H1 (cell line): ENCODE data around the gene KCNH1. TPM values are rescaled to one million over a fixed set of nuclear protein-coding genes. Genes with fewer than 3 reads are reported as not detected.
"Not testable (repeated sequence)": the region's sequence is repeated elsewhere in the genome, so short reads cannot be mapped to it uniquely, and the experiment has no call there.

Experiments
- CTCF ChIA-PET: fragments of 300-600 bp; sonication (Branson Sonifier 250); formaldehyde crosslinking; loops from one replicate; lab custom pipeline; 2021; ENCODE audit not compliant: partially characterized antibody; lab: Charles Lee
- POLR2A ChIA-PET: fragments of 300-600 bp; sonication (Branson Sonifier 250); formaldehyde crosslinking; loops from one replicate; lab custom pipeline; 2021; ENCODE audit warnings: inconsistent platforms; ENCODE audit not compliant: partially characterized antibody; lab: Charles Lee
- DNase-seq, 2 experiments: peaks; one replicate each; pipeline versions ENCODE4 v3.0.0 to v3.0.0-alpha.2; 2010 to 2022; ENCODE audit warnings: low spot score in 2 of 2, low read depth in 1 of 2, mixed read lengths in 1 of 2
- FAIRE-seq: peaks from 2 replicates; lab custom pipeline; 2011; peaks lifted over from hg19 to GRCh38; lab: Jason Lieb, UNC
- H2AFZ ChIP-seq: 2 replicates; pipeline ENCODE4 v1.8.1; 2012; ENCODE audit warnings: low read length, inconsistent platforms
- H2AK5ac ChIP-seq: 2 replicates; pipeline ENCODE4 v1.6.1; 2013; ENCODE audit warnings: low read depth, low read length
- H2BK120ac ChIP-seq: replicated peaks from 2 replicates; pipeline ENCODE3; 2013; ENCODE audit warnings: low read depth, low read length, inconsistent platforms
- H2BK12ac ChIP-seq: 2 replicates; pipeline ENCODE4 v1.6.1; 2013; ENCODE audit warnings: low read depth, low read length
- H2BK15ac ChIP-seq: 2 replicates; pipeline ENCODE4 v1.6.1; 2013; ENCODE audit warnings: low read length
- H2BK20ac ChIP-seq: 2 replicates; pipeline ENCODE4 v1.6.1; 2013; ENCODE audit warnings: low read length
- H2BK5ac ChIP-seq: 2 replicates; pipeline ENCODE4 v1.6.1; 2013; ENCODE audit warnings: low read depth, low read length
- H3K14ac ChIP-seq: 2 replicates; pipeline ENCODE4 v1.6.1; 2013; ENCODE audit warnings: inconsistent platforms; ENCODE audit not compliant: insufficient read length
- H3K18ac ChIP-seq: 2 replicates; pipeline ENCODE4 v1.6.1; 2013; ENCODE audit warnings: low read length; ENCODE audit errors: extremely low read depth
- H3K23ac ChIP-seq: 2 replicates; pipeline ENCODE4 v1.6.1; 2013; ENCODE audit warnings: inconsistent platforms; ENCODE audit not compliant: insufficient read length
- H3K23me2 ChIP-seq: 2 replicates; pipeline ENCODE4 v1.6.1; 2013; ENCODE audit warnings: low read depth, low read length
- H3K27ac ChIP-seq: 2 replicates; pipeline ENCODE4 v1.6.1; 2011; ENCODE audit warnings: low read depth, low read length, inconsistent platforms
- H3K27me3 ChIP-seq, 4 experiments: replicated peaks in 1 of 4; 1 replicate in 1 of 4; 2 replicates in 3 of 4; pipeline versions ENCODE4 v1.6.1 to v1.8.1; 2011 to 2013; ENCODE audit warnings: low read length in 3 of 4, mild to moderate bottlenecking in 3 of 4, inconsistent platforms in 2 of 4, mixed read lengths in 2 of 4, moderate library complexity in 1 of 4; ENCODE audit not compliant: control insufficient read depth in 3 of 4, insufficient read depth in 3 of 4; ENCODE audit errors: extremely low read depth in 1 of 4
- H3K36me3 ChIP-seq, 4 experiments: 2 replicates each; pipeline versions ENCODE4 v1.6.1 to v1.8.1; 2011 to 2013; ENCODE audit warnings: mild to moderate bottlenecking in 4 of 4, low read length in 3 of 4, moderate library complexity in 2 of 4, control low read depth in 1 of 4, inconsistent platforms in 1 of 4; ENCODE audit not compliant: insufficient read depth in 4 of 4, control insufficient read depth in 2 of 4
- H3K4ac ChIP-seq: replicated peaks from 2 replicates; pipeline ENCODE3; 2013; ENCODE audit warnings: low read length, low read depth, mixed read lengths, inconsistent platforms; ENCODE audit not compliant: insufficient read length
- H3K4me1 ChIP-seq, 4 experiments: replicated peaks in 1 of 4; 1 replicate in 1 of 4; 2 replicates in 3 of 4; pipeline versions ENCODE4 v1.6.1 to v1.8.1; 2011 to 2013; ENCODE audit warnings: low read length in 3 of 4, inconsistent platforms in 2 of 4, mixed read lengths in 1 of 4; ENCODE audit not compliant: insufficient read depth in 4 of 4, control insufficient read depth in 3 of 4
- H3K4me2 ChIP-seq, 2 experiments: 2 replicates each; pipeline versions ENCODE4 v1.6.1 to v1.8.1; 2011 to 2013; ENCODE audit warnings: low read depth in 2 of 2, low read length in 2 of 2, control low read depth in 1 of 2, inconsistent platforms in 1 of 2, mild to moderate bottlenecking in 1 of 2; ENCODE audit not compliant: insufficient read depth in 1 of 2
- H3K4me3 ChIP-seq, 4 experiments: fragments of 200-600, 300-600 bp in 1 of 4; sonication (generic), shearing (Covaris generic), sonication (Bioruptor Twin) in 1 of 4; 2 replicates each; pipeline versions ENCODE4 v1.5.1 to v1.8.1; 2011 to 2016; ENCODE audit warnings: low read length in 4 of 4, low read depth in 3 of 4, control low read depth in 2 of 4, inconsistent platforms in 2 of 4, mild to moderate bottlenecking in 2 of 4, mixed read lengths in 1 of 4, moderate library complexity in 1 of 4; ENCODE audit not compliant: insufficient read depth in 2 of 4; ENCODE audit errors: extremely low read depth in 1 of 4
- H3K56ac ChIP-seq: replicated peaks from 2 replicates; pipeline ENCODE3; 2013; ENCODE audit warnings: low read depth, mild to moderate bottlenecking, mixed read lengths, low read length, inconsistent platforms; ENCODE audit not compliant: insufficient read length
- H3K79me1 ChIP-seq: 2 replicates; pipeline ENCODE4 v1.6.1; 2013; ENCODE audit warnings: low read depth, low read length, control low read depth
- H3K79me2 ChIP-seq, 2 experiments: 2 replicates each; pipeline versions ENCODE4 v1.6.1 to v1.8.1; 2012 to 2013; ENCODE audit warnings: low read length in 2 of 2, mild to moderate bottlenecking in 2 of 2, inconsistent platforms in 1 of 2; ENCODE audit not compliant: insufficient read depth in 2 of 2, control insufficient read depth in 1 of 2
- H3K9ac ChIP-seq, 4 experiments: replicated peaks in 1 of 4; 1 replicate in 1 of 4; 2 replicates in 3 of 4; pipeline versions ENCODE4 v1.6.1 to v1.8.1; 2011 to 2013; ENCODE audit warnings: low read depth in 3 of 4, low read length in 3 of 4, control low read depth in 2 of 4, mild to moderate bottlenecking in 2 of 4, moderate library complexity in 2 of 4, inconsistent platforms in 1 of 4; ENCODE audit errors: extremely low read depth in 1 of 4
- H3K9me3 ChIP-seq, 2 experiments: 2 replicates each; pipeline versions ENCODE4 v1.6.1 to v1.8.1; 2012 to 2013; ENCODE audit warnings: mild to moderate bottlenecking in 2 of 2, moderate library complexity in 2 of 2, control low read depth in 1 of 2, inconsistent platforms in 1 of 2, low read depth in 1 of 2, low read length in 1 of 2, mixed read lengths in 1 of 2; ENCODE audit not compliant: insufficient read depth in 2 of 2
- H4K20me1 ChIP-seq, 2 experiments: replicated peaks in 1 of 2; 2 replicates each; pipeline versions ENCODE3 to v1.8.1; 2011 to 2013; ENCODE audit warnings: inconsistent platforms in 2 of 2, low read length in 2 of 2, mild to moderate bottlenecking in 1 of 2; ENCODE audit not compliant: insufficient read depth in 2 of 2, control insufficient read depth in 1 of 2
- H4K5ac ChIP-seq: 2 replicates; pipeline ENCODE4 v1.6.1; 2013; ENCODE audit warnings: low read length, low read depth, mixed read lengths, inconsistent platforms; ENCODE audit not compliant: insufficient read length
- H4K8ac ChIP-seq: 2 replicates; pipeline ENCODE4 v1.8.0; 2013; ENCODE audit warnings: mild to moderate bottlenecking, moderate library complexity, low read length, inconsistent platforms; ENCODE audit not compliant: insufficient read depth; ENCODE audit errors: extremely low read depth
- H4K91ac ChIP-seq: replicated peaks from 2 replicates; pipeline ENCODE3; 2013; ENCODE audit warnings: low read length, mixed read lengths, inconsistent platforms; ENCODE audit not compliant: insufficient read length
- CTCF ChIP-seq, 3 experiments: IDR thresholded peaks; 1 replicate in 2 of 3; 2 replicates in 1 of 3; pipeline versions ENCODE4 v1.5.1 to v1.6.1; 2011; ENCODE audit warnings: low read length in 3 of 3, mild to moderate bottlenecking in 3 of 3, inconsistent platforms in 2 of 3, low read depth in 1 of 3, moderate library complexity in 1 of 3; ENCODE audit not compliant: insufficient read depth in 1 of 3; ENCODE audit errors: control extremely low read depth in 1 of 3
- RAD21 ChIP-seq, 2 experiments: IDR thresholded peaks in 1 of 2; conservative IDR thresholded peaks in 1 of 2; 2 replicates each; pipeline ENCODE4 v1.6.1; 2011; ENCODE audit warnings: low read depth in 2 of 2, low read length in 2 of 2, improper control_type of control experiment in 1 of 2, inconsistent platforms in 1 of 2, mild to moderate bottlenecking in 1 of 2, moderate library complexity in 1 of 2
- SIN3A ChIP-seq, 2 experiments: IDR thresholded peaks in 1 of 2; conservative IDR thresholded peaks in 1 of 2; 2 replicates each; pipeline ENCODE4 v1.6.1; 2011 to 2012; ENCODE audit warnings: low read length in 2 of 2, improper control_type of control experiment in 1 of 2, low read depth in 1 of 2, mild to moderate bottlenecking in 1 of 2
- WGBS, 2 experiments: shearing (Covaris generic) in 1 of 2; methylation state at CpG; one replicate each; pipeline versions ENCODE4 v1.1.6 to v1.1.7; 2013 to 2015; ENCODE audit warnings: low lambda C conversion rate in 2 of 2, mixed read lengths in 2 of 2, inconsistent platforms in 1 of 2, low coverage in 1 of 2, missing lambda C conversion rate in 1 of 2; ENCODE audit not compliant: insufficient replicate concordance in 2 of 2, insufficient coverage in 1 of 2, insufficient read length in 1 of 2; ENCODE audit errors: extremely low coverage in 1 of 2, missing lambda C conversion rate in 1 of 2; 5-methylcytosine and 5-hydroxymethylcytosine counted together
- polyA plus RNA-seq, 7 experiments: library from polyadenylated mRNA; depleted of rRNA in 3 of 7; stranded (reverse) in 5 of 7; unstranded in 2 of 7; fragments of >200 nt in 5 of 7; fragments of 200-250 nt in 2 of 7; gene quantifications; 1 replicate in 5 of 7; 2 replicates in 1 of 7; 4 replicates in 1 of 7; pipeline versions ENCODE4 v1.2.1 to v1.2.3, GENCODE V29; 2011 to 2013; ENCODE audit warnings: missing spikeins in 2 of 7, mixed read lengths in 2 of 7
- total RNA-seq: library from RNA; stranded (reverse); fragmentation: NEBNext Ultra II Directional; extraction: Animal tissue kit (Norgen Biotek cat#: 25700); gene quantifications from 2 replicates; pipeline ENCODE4 v1.2.1, GENCODE V29; 2021

The KCNH1 gene
- total and polyA plus RNA-seq, 2 of the 8 experiments (the other 6 are each of a cell fraction or from before 2014, with no cell fraction given) = 0.27 to 0.34 TPM

GRCh38 chr1:210949940-210950546 lies 183.9 kb downstream of the KCNH1 start:
- not testable (repeated sequence) for H2BK120ac ChIP-seq, H3K4ac ChIP-seq, H4K91ac ChIP-seq, FAIRE-seq, H2BK20ac ChIP-seq, H3K56ac ChIP-seq, H2AK5ac ChIP-seq, H4K8ac ChIP-seq, H3K4me1 ChIP-seq, H3K9ac ChIP-seq, H3K23me2 ChIP-seq, H3K14ac ChIP-seq, H3K27me3 ChIP-seq, H4K5ac ChIP-seq, H3K18ac ChIP-seq, H3K27ac ChIP-seq, H3K4me3 ChIP-seq, H3K79me1 ChIP-seq, H3K79me2 ChIP-seq, H2AFZ ChIP-seq, H2BK15ac ChIP-seq, H4K20me1 ChIP-seq, H3K4me2 ChIP-seq, H3K36me3 ChIP-seq, H3K9me3 ChIP-seq, H3K23ac ChIP-seq, H2BK12ac ChIP-seq, H2BK5ac ChIP-seq
- POLR2A ChIA-PET = interaction anchor here (1.0 kb wide), 1 partner anchor 576 kb away, joined by 4 read pairs; no protein-coding TSS in a partner anchor
- CTCF ChIA-PET = interaction anchor here (0.6 to 1.6 kb wide), 19 partner anchors 9 to 503 kb away, joined by 3 to 11 read pairs (median 3); partner anchors contain the start of gene KCNH1
- TF ChIP-seq CTCF (IDR thresholded peaks at IDR 0.05; ENCODE audit: control extremely low read depth in 1 of 3, insufficient read depth in 1 of 3, low read depth in 1 of 3, low read length in 3 of 3) (peak; percentile 73 to 84 (median 78)), SIN3A (conservative IDR thresholded peaks at IDR 0.05 in 1 of 2, IDR thresholded peaks at IDR 0.05 in 1 of 2; ENCODE audit: low read depth in 1 of 2, low read length in 2 of 2) (peak in 1 of 2 experiments; percentile 70; a peak in 2 of 4 replicates), RAD21 (IDR thresholded peaks at IDR 0.05 in 1 of 2, conservative IDR thresholded peaks at IDR 0.05 in 1 of 2; ENCODE audit: low read depth in 2 of 2, low read length in 2 of 2) (peak; percentile 65 to 72)
- 67% methylated on average over 1 of the region's 2 CpGs; no CpG with 5 or more reads in 1 of the 2 experiments for WGBS, 2 experiments
- peak; percentile 25 to 92 for DNase-seq
